GM21367 (cell line): ENCODE data around the gene ELAVL1.

ENCODE experiments used
- ATAC-seq: cut with Tn5 transposase; IDR thresholded peaks from one replicate; pipeline ENCODE4 v1.9.1; 2021; ENCODE audit not compliant: unreplicated experiment

The ELAVL1 gene

DNA sequence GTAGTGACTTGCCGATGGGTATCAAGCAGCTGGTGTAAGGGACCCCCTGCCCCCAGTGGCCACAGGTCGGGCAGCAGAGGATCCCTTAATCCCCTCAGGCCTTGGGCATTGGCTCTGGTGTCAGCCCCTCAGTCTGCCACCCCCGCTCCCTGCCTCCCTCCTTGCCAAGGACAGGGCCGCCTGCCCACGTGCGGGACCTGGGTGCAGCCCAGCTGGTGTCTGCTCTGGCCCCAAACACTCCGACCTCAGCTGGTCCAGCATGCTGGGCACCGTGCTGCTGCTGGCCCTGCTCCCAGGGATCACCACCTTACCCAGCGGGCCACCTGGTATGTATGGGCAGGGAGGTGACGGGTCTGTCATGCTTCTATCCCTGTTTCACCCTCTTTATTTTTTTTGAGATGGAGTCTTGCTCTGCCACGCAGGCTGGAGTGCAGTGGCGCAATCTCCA lies 90.8 kb downstream of the ELAVL1 start, which contains the start of gene TGFBR3L:
Gene TGFBR3L (plus strand): TSS at position 233 of the 448 bp plus-strand sequence.
- ATAC-seq: no peak

DNA sequence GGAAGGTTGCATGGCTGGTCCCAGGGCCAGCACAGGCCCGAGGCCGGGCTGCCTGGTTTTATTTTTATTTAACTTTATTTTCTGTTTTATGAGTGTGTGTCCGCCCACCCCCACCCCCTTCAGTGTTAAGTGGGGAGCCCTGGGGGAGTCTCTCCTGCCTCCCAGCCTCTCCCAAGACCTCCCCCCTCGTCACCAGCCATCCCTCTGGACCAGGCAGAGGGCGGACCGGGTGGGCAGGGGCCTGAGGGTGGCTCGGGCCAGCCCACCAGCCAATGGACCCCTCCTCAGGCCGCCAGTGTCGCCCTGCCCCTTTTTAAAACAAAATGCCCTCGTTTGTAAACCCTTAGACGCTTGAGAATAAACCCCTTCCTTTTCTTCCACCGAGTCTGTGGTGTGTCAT lies 91.3 kb downstream of the ELAVL1 start:
- ATAC-seq: no peak

DNA sequence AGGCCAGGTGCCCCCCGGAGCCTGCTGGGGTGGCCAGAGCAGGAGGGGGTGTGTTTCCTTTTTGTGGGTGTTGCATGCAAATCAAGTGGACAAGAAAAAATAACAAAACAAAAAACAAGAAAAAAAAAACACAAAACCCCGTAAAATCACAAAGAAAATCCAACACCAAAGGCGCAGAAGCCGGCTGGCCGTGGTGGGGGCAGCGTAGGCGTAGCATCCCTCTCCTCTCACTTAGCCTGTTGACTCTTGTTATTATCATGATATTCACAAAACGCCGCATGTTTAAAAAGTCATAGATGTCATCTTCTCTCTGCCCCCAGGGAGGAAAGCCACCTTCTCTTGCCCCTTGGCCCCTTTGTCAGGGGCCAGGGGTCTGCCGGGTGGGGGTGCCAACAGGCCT lies 91.8 kb downstream of the ELAVL1 start:
- ATAC-seq: no peak

DNA sequence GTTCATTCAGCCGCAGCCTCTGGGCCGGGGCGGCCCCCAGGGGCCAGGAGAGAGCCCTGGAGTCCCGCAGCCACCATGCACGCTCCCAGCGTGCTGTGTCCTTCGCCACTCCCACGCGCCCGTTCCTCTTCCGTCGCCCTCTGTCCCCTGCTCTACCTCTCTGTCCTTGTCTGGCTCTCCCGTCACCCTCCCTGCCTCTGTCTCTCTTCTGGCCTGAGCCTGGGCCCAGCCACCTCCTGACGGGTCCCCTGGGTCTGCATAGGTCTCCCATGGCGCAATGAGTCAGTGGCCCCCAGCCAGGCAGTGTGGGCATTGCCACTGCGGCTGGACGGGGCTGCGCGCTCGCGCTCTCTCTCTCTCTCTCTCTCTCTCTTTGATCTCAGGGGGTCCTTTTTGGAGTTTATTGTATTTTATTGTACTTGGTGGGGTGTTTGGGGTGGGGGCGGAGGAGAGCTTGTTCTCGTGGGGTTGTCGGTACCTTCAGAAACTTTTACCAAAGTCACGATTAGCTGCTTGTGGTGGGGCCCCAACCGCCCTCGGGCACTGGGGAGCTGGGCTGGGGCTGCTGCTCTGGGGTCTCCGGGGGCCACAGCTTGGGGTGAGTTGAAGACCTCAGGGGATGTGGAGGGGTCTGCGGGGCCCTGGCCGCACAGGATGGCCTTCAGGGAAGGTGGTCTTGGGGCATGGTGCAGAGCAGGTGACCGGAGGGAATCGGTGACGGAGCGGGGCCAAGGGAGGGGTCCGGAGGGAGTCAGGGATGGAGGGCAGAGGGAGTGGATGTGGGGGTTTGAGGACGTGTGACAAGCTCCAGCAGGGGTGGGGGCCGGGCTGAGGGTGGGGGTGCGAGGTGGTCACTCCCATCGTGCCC lies 92.5 kb downstream of the ELAVL1 start:
- no peak for ATAC-seq

DNA sequence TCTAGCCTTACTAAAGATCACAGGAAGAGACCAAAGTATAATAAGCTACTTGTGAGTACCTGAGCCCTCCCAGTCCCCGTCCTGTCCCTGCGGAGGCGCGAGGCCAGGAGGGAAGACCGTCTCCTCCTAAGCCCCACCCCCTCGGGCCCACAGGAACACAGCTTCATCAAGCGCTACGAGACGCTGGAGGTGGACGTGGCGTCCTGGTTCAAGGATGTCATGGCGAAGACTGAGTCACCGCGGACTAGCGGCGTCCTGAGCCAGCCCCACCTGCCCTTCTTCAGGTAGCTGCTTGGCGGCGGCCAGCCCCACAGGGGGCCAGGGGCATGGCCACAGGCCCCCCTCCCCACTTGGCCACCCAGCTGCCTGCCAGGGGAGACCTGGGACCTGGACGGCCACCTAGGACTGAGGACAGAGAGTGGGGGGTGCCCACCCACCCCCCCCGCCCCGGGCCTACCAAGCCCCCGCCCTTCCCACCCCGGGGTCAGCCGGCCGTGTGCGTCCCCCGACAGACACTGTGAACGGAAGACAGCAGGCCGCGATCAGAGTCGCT lies 93.2 kb downstream of the ELAVL1 start:
- no peak for ATAC-seq

DNA sequence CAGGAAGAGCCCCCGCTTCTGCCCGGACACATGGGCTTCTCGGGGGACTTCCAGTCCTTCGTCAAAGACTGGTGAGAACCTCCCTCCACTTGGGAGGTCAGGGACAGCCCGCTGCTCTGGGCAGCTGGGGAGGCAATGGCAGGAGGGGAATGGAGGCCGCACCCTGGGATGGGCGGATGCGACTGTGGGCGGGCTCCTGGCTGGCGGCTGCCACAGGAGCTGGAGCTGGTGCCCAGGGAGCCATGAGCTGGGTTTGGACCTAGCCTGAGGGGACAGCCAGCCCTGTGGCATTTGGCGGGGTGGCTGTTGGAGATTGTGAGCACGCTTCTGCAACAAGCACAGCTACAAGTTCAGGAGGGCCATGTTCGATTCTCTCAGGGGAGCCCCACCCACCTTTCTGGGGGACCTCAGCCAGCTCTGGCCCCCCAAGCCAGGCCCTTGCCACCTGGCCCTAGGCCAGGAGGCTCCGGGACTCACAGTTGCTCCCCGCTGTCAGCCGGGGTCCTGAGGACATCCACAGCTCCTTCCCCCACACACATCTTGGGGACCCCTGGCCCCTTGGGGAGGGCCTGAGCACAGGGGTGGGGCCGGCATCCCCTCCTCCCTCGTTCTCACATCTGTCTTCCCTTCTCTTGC lies 93.8 kb downstream of the ELAVL1 start:
- ATAC-seq: no peak

DNA sequence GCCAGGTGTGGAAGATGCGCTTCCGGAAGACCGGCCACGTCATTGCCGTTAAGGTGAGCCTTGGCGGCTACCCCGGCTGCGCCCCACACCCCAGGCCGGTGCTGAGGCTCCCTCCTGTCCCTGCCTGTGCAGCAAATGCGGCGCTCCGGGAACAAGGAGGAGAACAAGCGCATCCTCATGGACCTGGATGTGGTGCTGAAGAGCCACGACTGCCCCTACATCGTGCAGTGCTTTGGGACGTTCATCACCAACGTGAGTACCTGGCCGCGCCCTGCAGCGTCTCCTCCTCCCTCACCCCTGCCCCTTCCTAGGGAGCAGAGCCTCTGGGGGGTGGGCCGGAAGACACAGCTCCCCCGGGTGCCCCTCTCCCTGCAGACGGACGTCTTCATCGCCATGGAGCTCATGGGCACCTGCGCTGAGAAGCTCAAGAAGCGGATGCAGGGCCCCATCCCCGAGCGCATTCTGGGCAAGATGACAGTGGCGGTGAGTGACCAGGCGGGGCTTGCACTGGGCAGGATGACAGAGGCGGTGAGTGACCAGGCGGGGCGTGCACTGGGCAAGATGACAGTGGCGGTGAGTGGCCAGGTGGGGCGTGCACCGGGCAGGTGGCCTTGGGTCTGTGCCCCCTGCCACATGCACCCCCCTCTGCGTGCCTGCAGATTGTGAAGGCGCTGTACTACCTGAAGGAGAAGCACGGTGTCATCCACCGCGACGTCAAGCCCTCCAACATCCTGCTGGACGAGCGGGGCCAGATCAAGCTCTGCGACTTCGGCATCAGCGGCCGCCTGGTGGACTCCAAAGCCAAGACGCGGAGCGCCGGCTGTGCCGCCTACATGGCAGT lies 94.9 kb downstream of the ELAVL1 start:
- no peak for ATAC-seq

DNA sequence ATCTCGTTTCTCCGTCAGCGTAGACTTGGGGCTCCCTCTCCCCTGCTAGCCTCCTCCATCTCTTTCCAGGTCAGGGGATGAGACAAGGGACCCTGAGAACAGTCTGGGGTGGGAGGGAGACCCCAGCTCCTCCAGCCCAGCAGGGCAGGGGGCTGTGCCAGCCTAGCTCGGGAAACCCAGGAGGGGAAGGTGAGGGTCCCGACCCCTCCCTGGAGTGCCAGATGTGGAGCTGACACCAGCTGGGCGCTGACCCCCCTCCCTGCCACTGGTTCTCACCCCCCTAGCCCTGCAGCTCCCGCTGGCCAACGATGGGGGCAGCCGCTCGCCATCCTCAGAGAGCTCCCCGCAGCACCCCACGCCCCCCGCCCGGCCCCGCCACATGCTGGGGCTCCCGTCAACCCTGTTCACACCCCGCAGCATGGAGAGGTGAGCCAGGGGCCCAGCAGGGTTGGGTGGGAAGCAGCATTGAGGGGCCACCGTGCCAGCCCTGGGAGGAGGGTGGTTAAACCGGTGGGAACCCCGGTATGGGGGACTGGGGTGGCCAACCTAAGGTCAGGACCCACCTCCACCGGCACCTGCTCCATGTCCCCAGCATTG lies 95.9 kb downstream of the ELAVL1 start:
- ATAC-seq: no peak

DNA sequence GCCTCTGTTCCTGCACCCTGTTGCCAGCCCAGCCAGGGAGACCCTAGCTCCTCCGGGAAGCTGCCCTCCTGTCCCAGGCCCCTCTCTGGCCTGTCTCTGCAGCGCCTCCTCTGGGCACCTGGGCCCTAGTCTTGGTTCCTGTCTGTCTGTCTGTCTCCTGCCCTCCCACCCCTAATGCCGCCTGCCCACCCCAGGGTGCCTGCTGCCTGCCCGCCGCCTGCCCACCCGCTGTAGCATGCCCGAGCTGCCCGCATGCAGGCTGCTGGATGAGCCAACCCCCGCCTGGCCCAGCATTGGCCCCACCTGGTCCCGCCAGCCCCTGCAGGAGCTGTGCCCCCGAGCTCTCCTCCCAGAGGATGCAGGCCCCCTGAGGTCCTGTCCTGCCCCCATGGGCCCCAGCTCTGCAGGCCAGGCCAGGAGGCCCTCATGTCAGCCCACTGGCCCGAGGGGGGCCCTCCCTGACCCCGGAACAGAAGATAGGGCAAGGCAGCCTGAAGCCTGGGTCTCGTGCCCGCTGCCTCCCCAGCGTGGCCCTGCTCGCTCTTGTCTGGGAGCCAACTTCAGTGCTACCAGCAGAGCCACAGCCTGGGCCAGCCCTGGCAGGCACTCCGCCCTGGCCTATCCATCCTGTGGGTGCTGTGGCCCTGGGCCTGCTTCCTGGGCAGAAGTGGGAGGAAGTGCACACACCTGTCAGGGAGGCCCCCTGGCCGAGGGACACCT lies 96.5 kb downstream of the ELAVL1 start:
- ATAC-seq: no peak
